Measurements from ENCODE around the gene MUC6.
A peak's percentile ranks its signal among the peaks of the same experiment; 100 is the strongest.

The MUC6 gene

DNA sequence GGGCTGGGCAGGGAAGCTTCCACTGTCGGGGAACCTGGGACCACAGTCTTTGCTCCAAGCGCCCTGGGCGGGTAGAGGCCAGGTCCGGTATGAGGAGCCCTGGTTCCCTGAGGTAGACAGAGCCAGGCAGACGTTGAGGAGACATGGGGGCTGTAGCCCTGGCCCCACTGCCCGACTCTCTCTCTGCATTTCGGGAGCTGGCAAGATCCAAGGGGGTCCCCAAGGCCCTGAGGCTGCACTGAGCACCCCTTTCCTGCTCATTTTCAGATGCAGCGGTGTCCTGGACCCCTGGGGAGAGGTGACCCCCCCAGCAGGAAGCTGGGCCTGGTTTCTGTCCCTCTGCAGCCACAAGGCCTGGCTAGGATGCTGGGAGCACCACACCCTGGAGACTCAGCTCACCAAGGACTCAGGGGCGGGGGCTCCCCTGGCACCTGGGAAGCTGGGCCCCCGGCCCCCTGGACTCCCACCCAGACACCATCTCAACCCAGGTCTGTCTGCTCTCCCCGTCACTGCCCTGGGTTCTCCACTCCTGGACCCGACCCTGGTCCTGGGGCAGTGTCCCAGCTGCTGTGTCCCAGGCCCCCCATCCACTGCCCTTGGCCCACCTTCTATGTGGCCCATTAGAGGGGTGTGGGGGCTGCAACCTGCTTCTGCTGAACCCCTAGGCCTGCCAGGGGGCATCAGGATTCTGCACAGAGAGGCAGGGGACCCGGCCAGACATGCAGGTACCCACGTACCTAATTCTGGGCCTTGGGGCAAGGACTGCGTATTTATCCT is 15.0 kb upstream of the MUC6 start:
- no peak for DNase-seq

DNA sequence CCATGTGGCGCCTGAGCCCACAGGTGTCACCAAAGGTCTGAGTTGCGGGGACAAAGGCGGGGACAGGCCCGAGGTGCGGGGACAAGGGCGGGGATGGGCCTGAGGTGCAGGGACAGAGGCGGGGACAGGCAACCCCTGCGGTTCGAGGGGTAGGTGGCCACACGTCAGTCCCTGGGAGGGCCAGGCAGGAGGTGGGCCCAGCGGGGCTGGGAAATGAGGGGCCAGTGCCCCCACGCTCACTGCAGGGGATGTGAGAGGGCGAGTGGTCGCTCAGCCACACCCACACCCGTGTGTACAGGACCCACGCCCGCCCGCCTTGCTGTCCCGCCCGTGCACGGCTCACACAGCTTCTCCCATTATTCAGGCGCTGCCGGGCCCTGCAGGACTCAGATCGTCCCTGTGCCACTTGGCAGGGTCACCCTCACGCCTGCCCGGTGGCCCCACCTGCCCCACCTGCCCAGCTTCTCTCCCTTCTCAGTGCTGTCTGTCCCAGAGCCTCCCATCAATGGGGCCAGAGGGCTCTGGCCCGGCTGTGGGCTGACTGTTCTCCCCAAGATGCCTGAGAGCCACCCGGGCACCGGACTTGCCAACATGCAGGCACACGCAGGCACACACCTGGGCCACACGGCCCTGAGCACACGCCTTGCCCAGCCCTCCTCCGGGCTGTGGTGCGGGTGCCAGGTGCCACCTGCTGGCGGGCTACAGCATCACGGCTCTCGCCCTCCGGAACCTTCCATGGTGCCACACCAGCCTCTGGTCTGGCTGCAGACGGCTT is 14.2 kb upstream of the MUC6 start:
- peak; percentile 15 for DNase-seq

DNA sequence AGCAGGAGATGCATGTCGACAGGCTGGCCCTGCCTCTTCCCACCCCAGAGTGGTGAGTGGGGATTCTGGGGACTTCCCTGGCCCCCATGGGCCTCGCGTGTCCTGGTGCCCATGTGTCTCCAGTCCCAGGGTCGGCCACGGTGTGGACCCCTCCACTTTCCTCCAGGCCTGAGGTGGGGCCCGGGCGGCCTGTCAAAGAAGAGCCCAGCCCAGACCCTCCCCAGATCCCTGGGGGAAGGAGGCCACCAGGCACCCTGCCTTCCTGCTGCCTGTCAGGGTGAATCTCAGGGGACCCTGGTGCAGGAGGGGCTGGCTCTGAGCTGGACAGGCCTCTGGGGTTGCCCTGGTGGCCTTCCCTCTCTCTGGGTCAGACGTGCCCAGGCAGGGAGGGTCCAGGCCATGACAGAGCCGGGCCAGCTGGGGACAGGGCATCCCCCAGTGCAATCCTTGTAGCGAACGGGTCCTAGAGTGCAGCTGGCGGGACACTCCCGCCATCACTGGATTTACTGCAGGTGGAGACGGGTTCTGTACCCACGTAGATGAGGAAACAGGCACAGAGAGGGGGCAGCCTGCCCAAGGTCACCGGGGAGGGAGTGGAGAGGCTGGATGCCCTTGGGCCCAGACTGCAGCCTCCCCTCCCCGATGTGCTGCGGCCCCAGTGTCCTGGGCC is 13.5 kb upstream of the MUC6 start:
- no peak for DNase-seq

- DNase-seq: no peak
These were observed 12.9 kb upstream of the MUC6 start for GRCh38 chr11:1049431-1049891.

DNA sequence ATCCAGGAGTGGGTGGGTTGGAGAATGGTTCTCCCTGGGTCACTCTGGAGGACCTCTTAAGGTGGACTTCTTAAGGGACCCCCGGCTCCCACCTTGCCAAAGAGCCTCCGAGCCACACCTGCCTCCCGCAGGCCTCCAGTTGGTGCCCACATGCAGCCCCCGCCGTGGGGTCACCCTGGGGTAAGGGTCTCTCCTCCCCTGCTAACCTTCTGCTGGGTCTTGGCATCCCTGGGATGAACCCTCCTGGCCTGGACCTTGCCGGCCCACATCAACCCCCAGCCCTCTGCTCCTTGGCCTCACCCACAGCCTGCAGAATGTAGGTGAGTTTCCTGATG is 12.5 kb upstream of the MUC6 start:
- no peak for DNase-seq

DNA sequence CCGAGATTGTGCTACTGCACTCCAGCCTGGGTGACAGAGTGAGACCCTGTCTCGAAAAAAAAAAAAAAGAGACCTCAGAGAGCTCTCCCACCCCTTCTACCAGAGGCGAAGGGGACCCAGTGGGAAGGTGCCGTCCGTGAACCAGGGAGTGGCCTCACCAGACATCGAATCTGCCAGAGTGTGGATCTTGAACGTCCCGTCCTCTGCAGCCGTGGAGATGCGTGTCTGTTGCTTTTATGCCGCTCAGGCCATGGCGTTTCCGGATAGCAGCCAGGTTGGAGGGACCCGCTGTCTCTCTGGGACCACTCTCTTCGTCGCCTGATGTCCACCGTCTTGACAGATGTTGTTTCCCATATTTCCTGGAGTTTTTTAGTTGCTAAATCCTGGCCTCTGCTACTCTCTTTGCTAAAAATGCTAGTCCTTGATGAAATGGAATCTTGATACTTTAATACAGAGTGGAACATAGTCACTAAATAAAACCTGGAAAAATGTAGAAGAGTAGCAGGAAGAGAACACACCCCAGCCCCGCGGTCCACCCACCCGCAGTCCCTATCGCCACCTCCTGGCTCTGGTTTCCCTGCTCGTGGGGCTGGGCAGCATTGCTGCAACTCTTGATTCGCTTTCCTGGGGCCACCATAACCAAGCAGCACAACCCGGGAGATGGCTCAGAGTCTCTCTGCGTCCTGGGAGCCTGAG is 12.0 kb upstream of the MUC6 start:
- no peak for DNase-seq

DNA sequence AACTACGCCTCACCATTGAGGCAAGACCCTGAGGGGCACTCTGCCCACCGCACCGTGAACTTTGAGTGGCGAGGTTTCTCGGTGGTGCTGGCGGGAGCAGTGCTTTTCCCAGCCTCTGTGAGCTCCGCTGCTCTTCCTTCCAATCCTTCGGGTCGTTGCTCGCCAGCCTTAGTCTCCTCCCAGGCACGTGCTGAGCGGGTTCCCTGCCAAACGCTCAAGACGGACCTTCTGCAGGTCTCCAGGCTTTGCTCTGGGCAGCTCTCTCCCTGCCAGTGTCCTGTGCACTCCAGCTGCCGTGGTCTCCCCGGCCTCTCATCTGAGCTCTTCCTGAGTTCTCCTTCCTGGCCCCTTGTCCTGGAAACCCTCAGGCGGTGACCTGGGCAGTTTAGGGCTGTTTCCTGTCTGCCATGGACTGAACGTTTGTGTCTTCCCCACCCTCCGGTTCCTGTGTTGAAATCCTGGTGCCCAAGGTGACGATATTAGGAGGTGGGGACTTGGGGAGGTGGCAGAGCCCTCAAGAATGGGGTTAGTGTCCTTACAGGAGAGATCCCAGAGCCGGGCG is 11.2 kb upstream of the MUC6 start:
- DNase-seq: no peak

DNA sequence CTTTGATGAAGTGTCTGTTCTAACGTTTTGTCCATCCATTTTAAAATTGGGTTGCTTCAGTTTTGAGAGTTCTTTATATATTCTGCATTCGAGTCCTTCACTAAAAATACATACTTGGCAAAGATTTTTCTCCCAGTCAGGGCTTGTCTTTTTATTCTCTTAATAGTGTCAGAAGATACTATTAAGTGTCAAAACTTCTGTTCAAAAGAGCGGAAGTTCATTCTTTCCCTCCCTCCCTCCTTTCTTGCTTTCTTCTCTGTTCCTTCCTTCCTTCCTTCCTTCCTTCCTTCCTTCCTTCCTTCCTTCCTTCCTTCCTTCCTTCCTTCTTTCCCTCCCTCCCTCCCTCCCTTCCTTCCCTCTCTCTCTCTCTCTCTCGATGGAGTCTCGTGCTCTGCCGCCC is 7.6 kb upstream of the MUC6 start:
- DNase-seq: no peak

- no peak for DNase-seq
These were observed 7.1 kb upstream of the MUC6 start for GRCh38 chr11:1043563-1044096.

DNA sequence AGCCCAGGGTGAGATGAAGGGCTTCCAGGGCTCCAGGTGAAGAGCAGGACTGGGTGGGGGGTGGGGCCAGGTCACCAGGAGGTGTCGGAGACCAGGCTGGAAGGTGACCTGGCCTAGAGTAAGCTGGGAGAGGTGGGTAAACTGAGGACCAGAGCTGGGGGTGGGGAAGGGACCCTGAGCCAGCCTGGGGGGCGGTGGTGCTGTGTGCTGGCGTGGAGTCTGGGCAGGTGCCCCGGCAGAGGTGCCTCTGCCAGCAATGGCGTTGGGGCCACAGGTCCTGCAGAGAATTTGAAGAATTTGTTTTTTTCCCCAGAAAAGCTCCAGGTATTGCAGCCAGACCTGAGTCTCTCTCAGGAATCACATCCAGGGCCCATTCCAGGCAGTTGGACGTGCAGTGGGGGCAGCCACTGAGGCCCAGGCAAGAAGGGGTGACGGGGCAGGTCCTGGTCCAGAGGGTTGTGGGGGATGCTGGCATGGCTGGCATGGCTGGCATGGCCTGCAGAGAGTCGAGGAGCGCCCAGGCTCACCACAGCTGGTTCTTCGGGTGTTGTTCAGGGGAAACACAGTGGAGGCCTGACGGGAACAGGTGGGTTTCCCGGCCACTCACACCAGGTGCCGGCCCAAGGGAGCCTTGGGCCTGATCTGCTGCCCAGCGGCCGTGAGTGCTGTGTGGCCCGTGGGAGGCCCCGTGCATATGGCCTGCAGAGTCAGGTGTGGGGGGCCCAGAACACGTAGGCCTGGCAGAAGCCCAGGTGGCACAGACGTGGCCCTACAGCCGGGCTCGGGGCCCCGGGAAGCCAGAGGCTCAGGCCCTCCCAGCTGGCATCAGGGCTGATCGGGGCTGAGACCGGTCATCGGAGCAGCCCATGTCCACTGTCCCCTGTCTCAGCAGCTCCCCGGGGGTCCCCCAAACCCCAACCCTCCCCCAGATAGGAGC is 6.4 kb upstream of the MUC6 start:
- DNase-seq: no peak

- DNase-seq: no peak
These were observed 5.6 kb upstream of the MUC6 start for GRCh38 chr11:1041936-1042608.

DNA sequence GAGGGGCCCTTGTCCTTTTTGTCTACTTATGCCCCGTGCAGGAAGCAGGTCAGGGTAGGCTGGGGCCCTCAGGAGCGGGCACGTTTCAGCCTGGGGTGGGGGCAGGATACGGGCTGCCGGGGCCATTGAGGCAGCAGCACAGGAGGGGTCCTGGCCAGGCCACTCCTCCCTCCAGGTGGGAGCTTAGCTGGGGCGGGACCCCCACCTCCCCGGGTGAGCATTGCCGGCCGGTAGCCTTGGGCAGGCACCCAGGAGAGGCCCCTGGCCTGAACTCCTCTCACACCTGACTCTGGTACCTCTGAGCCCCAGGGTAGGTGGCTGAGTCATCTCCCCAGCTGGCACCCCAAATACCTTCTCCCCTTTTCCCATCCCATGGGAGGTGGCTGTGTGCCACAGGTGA is 5.0 kb upstream of the MUC6 start:
- DNase-seq: no peak

GRCh38 chr11:1041149-1041467 is 4.6 kb upstream of the MUC6 start:
- no peak for DNase-seq

- DNase-seq: no peak
These were observed 4.1 kb upstream of the MUC6 start for GRCh38 chr11:1040428-1041148.

GRCh38 chr11:1039481-1040427 is 3.2 kb upstream of the MUC6 start:
- DNase-seq: no peak

DNA sequence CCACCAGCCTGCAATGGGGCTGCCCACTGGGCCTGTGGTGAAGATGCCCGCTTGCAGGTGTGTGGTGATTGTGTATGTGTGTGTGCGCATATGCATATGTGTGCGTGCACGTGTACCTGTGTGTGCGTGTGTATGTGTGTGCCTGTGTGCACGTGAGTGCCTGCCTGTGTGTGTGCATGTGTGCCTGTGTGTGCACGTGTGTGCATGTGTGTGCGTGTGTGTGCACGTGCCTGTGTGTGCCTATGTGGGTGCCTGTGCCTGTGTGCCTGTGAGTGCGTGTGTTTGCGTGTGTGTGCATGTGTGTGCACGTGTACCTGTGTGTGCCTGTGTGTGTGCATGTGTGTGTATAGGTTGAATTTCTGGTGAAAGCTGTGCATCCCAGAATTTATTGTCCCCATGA is 2.4 kb upstream of the MUC6 start:
- DNase-seq: no peak

GRCh38 chr11:1038361-1038760 is 1.8 kb upstream of the MUC6 start:
- DNase-seq: no peak

DNA sequence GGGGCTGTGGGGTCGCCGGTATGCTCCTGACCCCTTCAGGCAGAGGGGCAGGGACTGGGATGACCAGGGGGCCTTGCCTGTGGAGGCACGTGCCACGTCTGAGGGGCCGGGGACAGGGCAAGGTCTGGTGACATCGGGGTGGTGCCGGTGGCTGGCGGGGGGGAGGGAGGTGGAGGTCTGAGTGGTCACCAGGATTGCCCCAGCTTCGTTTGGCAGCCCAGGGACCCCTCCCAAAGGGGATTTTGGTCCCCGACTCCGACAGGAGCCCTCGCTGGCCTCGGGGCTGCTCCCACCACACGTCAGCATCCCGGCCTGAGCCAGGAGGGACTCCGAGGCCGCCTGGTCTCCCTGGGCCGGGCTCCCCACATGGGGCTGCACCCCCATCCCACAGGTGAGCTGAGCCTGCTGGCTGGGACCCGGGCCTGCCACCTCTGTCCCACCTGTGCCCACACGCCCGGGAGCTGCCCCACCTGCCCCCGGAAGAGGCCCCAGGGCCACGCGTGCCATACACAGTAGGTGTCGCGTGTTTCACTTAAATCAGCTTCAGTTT is 1.1 kb upstream of the MUC6 start:
- DNase-seq: no peak

DNA sequence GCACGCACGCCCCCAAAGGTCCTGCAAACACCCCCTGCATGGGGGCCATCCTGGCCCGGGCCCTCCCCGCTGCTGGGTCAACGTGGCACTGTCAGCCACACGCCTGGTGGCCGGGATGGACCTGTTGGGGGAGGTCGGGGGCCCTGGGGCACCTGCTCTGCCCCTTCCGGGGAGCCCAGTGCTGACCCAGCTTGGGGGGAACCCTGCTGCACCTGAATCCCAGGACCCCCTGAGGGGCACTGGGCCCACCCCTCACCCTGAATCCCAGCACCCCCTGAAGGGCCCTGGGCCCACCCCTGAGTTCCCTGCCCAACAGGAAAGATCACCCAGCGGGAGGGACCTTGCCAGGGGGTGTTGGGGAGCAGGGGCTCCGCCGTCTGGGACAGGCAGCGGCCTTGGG is 413 bp upstream of the MUC6 start:
- DNase-seq: no peak
